HepG2 (cell line): ENCODE measurements around the gene AEBP1. TPM values are rescaled to one million over a fixed set of nuclear protein-coding genes. Genes with fewer than 3 reads are reported as not detected.

Experiments
- ATAC-seq: fragments of 200-7000 bp; cut with Tn5 transposase; 3 replicates; pipeline ENCODE4 v1.9.1; 2020; ENCODE audit warnings: mild to moderate bottlenecking, moderate library complexity
- BruUV-seq: library from RNA; stranded (reverse); fragments of 400-500 nt; replicated peaks from 2 replicates; lab custom pipeline; 2021; lab: Mats Ljungman, UMichigan
- CTCF ChIA-PET: fragments of 300-600 bp; formaldehyde crosslinking; extraction: SDS; loops from one replicate; lab custom pipeline; 2021; ENCODE audit warnings: low total read pairs, inconsistent platforms, low intra/inter-chr PET ratio; lab: Yijun Ruan, JAX
- POLR2A ChIA-PET: fragments of 350-600 bp; sonication (Branson Sonifier 250); formaldehyde crosslinking; loops from one replicate; lab custom pipeline; 2020; ENCODE audit warnings: antibody characterized with exemption, inconsistent platforms; lab: Yijun Ruan, JAX
- DNase-seq: peaks from one replicate; pipeline ENCODE4 v3.0.0-alpha.2; 2015; ENCODE audit warnings: low spot score
- FAIRE-seq: peaks from 3 replicates; lab custom pipeline; 2011; peaks lifted over from hg19 to GRCh38; lab: Jason Lieb, UNC
- H2AFZ ChIP-seq: one replicate; pipeline ENCODE4 v1.6.1; 2011; ENCODE audit warnings: low read length, inconsistent platforms
- H3K27ac ChIP-seq: fragments of 300-600 bp; 3 replicates; pipeline ENCODE4 v1.8.0; 2011; ENCODE audit warnings: mixed run types, mild to moderate bottlenecking, mixed read lengths, low read length, inconsistent platforms; ENCODE audit not compliant: insufficient read depth; ENCODE audit errors: extremely low read length
- H3K27me3 ChIP-seq, 2 experiments: fragments of 200-600 bp in 1 of 2; 2 replicates in 1 of 2; 3 replicates in 1 of 2; pipeline versions ENCODE4 v1.6.0 to v1.8.0; 2011; ENCODE audit warnings: low read length in 2 of 2, mild to moderate bottlenecking in 2 of 2, moderate library complexity in 2 of 2, inconsistent platforms in 1 of 2; ENCODE audit not compliant: insufficient read depth in 2 of 2, control insufficient read depth in 1 of 2
- H3K36me3 ChIP-seq, 2 experiments: fragments of 200-600 bp in 1 of 2; replicated peaks in 1 of 2; 2 replicates in 1 of 2; 3 replicates in 1 of 2; pipeline versions ENCODE4 v1.5.1 to v1.8.0; 2011; ENCODE audit warnings: low read length in 2 of 2, inconsistent platforms in 1 of 2; ENCODE audit not compliant: insufficient read depth in 2 of 2, control insufficient read depth in 1 of 2
- H3K4me1 ChIP-seq: 2 replicates; pipeline ENCODE4 v1.5.1; 2012; ENCODE audit warnings: low read length, inconsistent platforms; ENCODE audit not compliant: insufficient read depth
- H3K4me2 ChIP-seq: 2 replicates; pipeline ENCODE4 v1.6.0; 2011; ENCODE audit warnings: low read depth, low read length, inconsistent platforms
- H3K4me3 ChIP-seq, 3 experiments: fragments of 200-600 bp in 1 of 3; sonication (generic), shearing (Covaris generic) in 1 of 3; replicated peaks in 1 of 3; 2 replicates each; pipeline ENCODE4 v1.5.1; 2011 to 2016; ENCODE audit warnings: low read length in 3 of 3, inconsistent platforms in 2 of 3, low read depth in 2 of 3, mild to moderate bottlenecking in 2 of 3, control low read depth in 1 of 3, mixed read lengths in 1 of 3; ENCODE audit not compliant: insufficient read depth in 1 of 3
- H3K79me2 ChIP-seq: one replicate; pipeline ENCODE4 v1.6.1; 2011; ENCODE audit warnings: low read length, inconsistent platforms; ENCODE audit not compliant: insufficient read depth
- H3K9ac ChIP-seq: 2 replicates; pipeline ENCODE4 v1.6.0; 2011; ENCODE audit warnings: mild to moderate bottlenecking, low read depth, low read length, inconsistent platforms; ENCODE audit not compliant: insufficient read depth
- H3K9me3 ChIP-seq: 2 replicates; pipeline ENCODE4 v1.5.1; 2012; ENCODE audit warnings: mild to moderate bottlenecking, low read length
- H4K20me1 ChIP-seq: 2 replicates; pipeline ENCODE4 v1.6.0; 2011; ENCODE audit warnings: inconsistent platforms, mild to moderate bottlenecking, low read length, moderate library complexity; ENCODE audit not compliant: insufficient read depth
- GPBP1L1 ChIP-seq: sonication (generic); formaldehyde crosslinking; IDR thresholded peaks from 2 replicates; pipeline ENCODE4 v1.5.0; 2020; ENCODE audit warnings: mild to moderate bottlenecking, missing genetic modification reagents
- HNRNPK ChIP-seq: fragments of 200-400 bp; formaldehyde crosslinking; IDR thresholded peaks from 2 replicates; pipeline ENCODE4 v1.6.1; 2018; ENCODE audit warnings: low read length, low read depth, moderate library complexity, mild to moderate bottlenecking; ENCODE audit not compliant: poor library complexity, severe bottlenecking
- NRL ChIP-seq: sonication (generic); formaldehyde crosslinking; IDR thresholded peaks from 2 replicates; pipeline ENCODE4 v1.5.0; 2020; ENCODE audit warnings: missing genetic modification reagents, mild to moderate bottlenecking, moderate library complexity, borderline replicate concordance
- PCBP2 ChIP-seq: fragments of 200-400 bp; formaldehyde crosslinking; optimal IDR thresholded peaks from 2 replicates; pipeline ENCODE3; 2018; ENCODE audit warnings: low read length, low read depth; ENCODE audit not compliant: poor library complexity, severe bottlenecking
- SYNCRIP ChIP-seq: fragments of 200-400 bp; formaldehyde crosslinking; IDR thresholded peaks from 2 replicates; pipeline ENCODE4 v1.6.1; 2018; ENCODE audit warnings: mild to moderate bottlenecking, low read depth, low read length; ENCODE audit not compliant: insufficient read depth
- TBL1XR1 ChIP-seq: fragments of 150-350 bp; IDR thresholded peaks from 2 replicates; pipeline ENCODE4 v1.6.1; 2014; ENCODE audit warnings: borderline replicate concordance, low read length; ENCODE audit not compliant: partially characterized antibody
- TBX3 ChIP-seq: fragments of 450-650 bp; IDR thresholded peaks from 2 replicates; pipeline ENCODE4 v1.6.1; 2017; ENCODE audit warnings: antibody characterized with exemption, mild to moderate bottlenecking, inconsistent platforms, borderline replicate concordance
- ZNF24 ChIP-seq: fragments of 450-650 bp; IDR thresholded peaks from 2 replicates; pipeline ENCODE4 v1.6.1; 2017; ENCODE audit warnings: antibody characterized with exemption, mild to moderate bottlenecking
- ZNF503 ChIP-seq: sonication (generic); formaldehyde crosslinking; IDR thresholded peaks from 2 replicates; pipeline ENCODE4 v1.4.0; 2020; ENCODE audit warnings: missing genetic modification reagents
- WGBS: methylation state at CpG from one replicate; pipeline ENCODE4 v1.1.6; 2017; ENCODE audit warnings: low lambda C conversion rate; 5-methylcytosine and 5-hydroxymethylcytosine counted together
- in situ Hi-C: cut with HindIII; loops from 2 replicates; pipeline ENCODE4 v1.10.0; 2017; ENCODE audit warnings: low pct_unique_long_range_greater_than_20kb; ENCODE audit not compliant: extremely low pct_ligation_motif_present
- intact Hi-C: fragments of 100-400 bp; cut with micrococcal nuclease; formaldehyde crosslinking; loops from one replicate; pipeline ENCODE4 v1.10.0; 2022; ENCODE audit not compliant: unreplicated experiment
- polyA plus RNA-seq, 8 experiments: library from polyadenylated mRNA; depleted of rRNA in 3 of 8; stranded (reverse) in 7 of 8; unstranded in 1 of 8; fragments of >200 nt; fragmentation: Illumina TruSeq in 4 of 8; extraction: Trizol in 4 of 8; gene quantifications; 2 replicates each; pipeline versions ENCODE4 v1.2.1 to v1.2.3, GENCODE V29; 2011 to 2016; ENCODE audit warnings: low read depth in 4 of 8, missing spikeins in 1 of 8, mixed read lengths in 1 of 8; ENCODE audit not compliant: insufficient read depth in 1 of 8
- total RNA-seq, 5 experiments: library from RNA; depleted of rRNA; stranded (reverse); fragments of >200 nt; fragmentation: Illumina TruSeq; extraction: Trizol; gene quantifications; 2 replicates each; pipeline ENCODE4 v1.2.3, GENCODE V29; 2016; ENCODE audit warnings: low read depth in 1 of 5

Gene AEBP1
- total and polyA plus RNA-seq, 2 of the 13 experiments (the other 11 are each of a cell fraction or from before 2014, with no cell fraction given), result 0.22 to 0.55 TPM

- POLR2A ChIA-PET, result no interaction called here
- peak overlapping the region; percentile 88; the same call in 1 of the 2 replicates for H3K4me2 ChIP-seq
- H3K27ac ChIP-seq, result no peak overlapping the region
- FAIRE-seq (no peak), DNase-seq (no peak), ATAC-seq (no peak)
- H3K9ac ChIP-seq, result no peak overlapping the region
- no peaks in the 10 kb centered on the region for H3K9me3 ChIP-seq
- no peaks in the 10 kb centered on the region for H3K79me2 ChIP-seq
- CTCF ChIA-PET, result no interaction called here
- no TSS peak for BruUV-seq
- H3K4me3 ChIP-seq, result no peak overlapping the region; a peak in 1 of 6 replicates
- H3K36me3 ChIP-seq, result no peaks in the 10 kb centered on the region
- no peak for TF ChIP-seq PCBP2
- TF ChIP-seq ZNF503 (CRISPR knock-in tag), result no peak
- TF ChIP-seq SYNCRIP, result no peak
- no peak for TF ChIP-seq HNRNPK
- TF ChIP-seq TBL1XR1, result no peak
- no peak for TF ChIP-seq ZNF24
- TF ChIP-seq GPBP1L1 (CRISPR knock-in tag), result no peak
- TF ChIP-seq NRL (CRISPR knock-in tag), result no peak
- no peak for TF ChIP-seq TBX3
- H4K20me1 ChIP-seq, result no peaks in the 10 kb centered on the region
- H2AFZ ChIP-seq, result no peak overlapping the region
- 81% methylated on average over 4 of the region's 4 CpGs for WGBS
- in situ Hi-C loops (no loop called here), intact Hi-C loops (no loop called here)
- H3K27me3 ChIP-seq, result peaks cover 2 to 15% of the 10 kb centered on the region in 2 experiments; a peak in 1 of 5 replicates
- H3K4me1 ChIP-seq, result peaks cover 64% of the 10 kb centered on the region
Measured at GRCh38 chr7:44099669-44100068, 4.5 kb upstream of the AEBP1 start.
